LHCN-M2 (cell line): Measurements from ENCODE around the gene LCN9. TPM values are rescaled to one million over a fixed set of nuclear protein-coding genes. Genes with fewer than 3 reads are reported as not detected.

ENCODE experiments used
- DNase-seq: peaks from one replicate; pipeline ENCODE4 v3.0.0-alpha.2; 2012; ENCODE audit warnings: low read depth
- total RNA-seq: library from RNA; depleted of rRNA; stranded (reverse); fragments of >200 nt; gene quantifications from 2 replicates; pipeline ENCODE4 v1.2.3, GENCODE V29; 2014

Gene LCN9
- total RNA-seq, 1 experiment from 2014 or later, result not detected

- DNase-seq, result no peak
Observed at GRCh38 chr9:135696446-135696845, 33.3 kb downstream of the LCN9 start.

- DNase-seq, result no peak
Observed at GRCh38 chr9:135697226-135697625, 34.1 kb downstream of the LCN9 start.

- DNase-seq, result no peak
Observed at GRCh38 chr9:135698236-135698635, 35.1 kb downstream of the LCN9 start.

- no peak for DNase-seq
Observed at GRCh38 chr9:135698767-135699166, 35.7 kb downstream of the LCN9 start.

GRCh38 chr9:135699440-135699839 lies 36.3 kb downstream of the LCN9 start, which contains the start of gene SOHLH1:
Gene SOHLH1 (minus strand): TSS chr9:135699481. CDS start chr9:135699467, 14 bp downstream.
- DNase-seq, result no peak

GRCh38 chr9:135700525-135700924 lies 37.4 kb downstream of the LCN9 start:
- no peak for DNase-seq

- no peak for DNase-seq
Observed at GRCh38 chr9:135701067-135701958, 38.2 kb downstream of the LCN9 start.

- peak; percentile 19 for DNase-seq
Observed at GRCh38 chr9:135701959-135702721, 39.0 kb downstream of the LCN9 start, which contains the start of gene KCNT1. Gene KCNT1 (plus strand): TSS chr9:135702185. CDS start chr9:135702259, 74 bp downstream.

- no peak for DNase-seq
Observed at GRCh38 chr9:135703726-135704125, 40.6 kb downstream of the LCN9 start.

GRCh38 chr9:135704483-135704882 lies 41.4 kb downstream of the LCN9 start:
- no peak for DNase-seq

- no peak for DNase-seq
Observed at GRCh38 chr9:135705376-135705775, 42.3 kb downstream of the LCN9 start.

- DNase-seq, result no peak
Observed at GRCh38 chr9:135706288-135706687, 43.2 kb downstream of the LCN9 start.

- DNase-seq, result peak; percentile 53
Observed at GRCh38 chr9:135707252-135708138, 44.4 kb downstream of the LCN9 start.

GRCh38 chr9:135708164-135708563 lies 45.1 kb downstream of the LCN9 start:
- no peak for DNase-seq

- peak; percentile 15 for DNase-seq
Observed at GRCh38 chr9:135711391-135711790, 48.3 kb downstream of the LCN9 start.

- DNase-seq, result no peak
Observed at GRCh38 chr9:135711881-135712280, 48.8 kb downstream of the LCN9 start.

- DNase-seq, result no peak
Observed at GRCh38 chr9:135712613-135713295, 49.6 kb downstream of the LCN9 start.

GRCh38 chr9:135714242-135715055 lies 51.3 kb downstream of the LCN9 start:
- DNase-seq, result no peak

- no peak for DNase-seq
Observed at GRCh38 chr9:135715056-135715595, 52.0 kb downstream of the LCN9 start.

GRCh38 chr9:135716045-135716444 lies 52.9 kb downstream of the LCN9 start:
- DNase-seq, result no peak
